GM12801 (cell line): ENCODE measurements around the gene FAM32A.

ENCODE experiments used
- CTCF ChIP-seq: IDR thresholded peaks from one replicate; pipeline ENCODE4 v1.5.1; 2011; ENCODE audit warnings: control low read depth; ENCODE audit not compliant: insufficient read length; ENCODE audit errors: extremely low read depth

Gene FAM32A

GRCh38 chr19:16167055-16167454, 18.2 kb upstream of the FAM32A start:
- TF ChIP-seq CTCF: no peak

- no peak for TF ChIP-seq CTCF
Measured at GRCh38 chr19:16168465-16169081, 16.6 kb upstream of the FAM32A start.

- TF ChIP-seq CTCF: no peak
Measured at GRCh38 chr19:16170134-16170533, 15.1 kb upstream of the FAM32A start.

GRCh38 chr19:16175954-16176353, 9.3 kb upstream of the FAM32A start:
- TF ChIP-seq CTCF: no peak

GRCh38 chr19:16180611-16181010, 4.6 kb upstream of the FAM32A start:
- no peak for TF ChIP-seq CTCF

- TF ChIP-seq CTCF: no peak
Measured at GRCh38 chr19:16184665-16185122, 516 bp upstream of the FAM32A start.

- TF ChIP-seq CTCF: no peak
Measured at GRCh38 chr19:16185768-16186123, 536 bp downstream of the FAM32A start.
